ENCODE results near the gene RPL41.
A peak's percentile ranks its signal among the peaks of the same experiment; 100 is the strongest.
"Not testable (repeated sequence)": the region's sequence is repeated elsewhere in the genome, so short reads cannot be mapped to it uniquely, and the experiment has no call there.

RPL41 gene

GRCh38 chr12:56146492-56147460, 30.3 kb downstream of the RPL41 start:
- intact Hi-C loops (cut with DNase I): no loop called here
- no peak for DNase-seq

GRCh38 chr12:56150563-56150962, 34.1 kb downstream of the RPL41 start:
- intact Hi-C loops (cut with DNase I): loop anchor here (5.0 kb wide), 1 partner anchor 33 kb away; the partner anchor contains the start of genes RPL41 and ZC3H10
- DNase-seq: no peak

GRCh38 chr12:56151672-56152131, 35.3 kb downstream of the RPL41 start:
- intact Hi-C loops (cut with DNase I): loop anchor here (5.0 kb wide), 1 partner anchor 34 kb away; the partner anchor contains the start of genes RPL41 and ZC3H10

GRCh38 chr12:56152132-56152755, 35.8 kb downstream of the RPL41 start, which contains the start of gene MYL6B:
Gene MYL6B (plus strand): TSS chr12:56152587. CDS start chr12:56153919, 1,332 bp downstream.
- intact Hi-C loops (cut with DNase I): loop anchor here (5.0 kb wide), 1 partner anchor 35 kb away; the partner anchor contains the start of genes RPL41 and ZC3H10
- peak; percentile 87 to 98 (median 94) for DNase-seq

More at GRCh38 chr12:56151672-56152131, 35.3 kb downstream of the RPL41 start:
- peak in 41 of 42 donors; percentile 15 to 74 (median 52) for DNase-seq

GRCh38 chr12:56152756-56153677, 36.6 kb downstream of the RPL41 start:
- intact Hi-C loops (cut with DNase I): loop anchor here (5.0 kb wide), 1 partner anchor 36 kb away; the partner anchor contains the start of genes RPL41 and ZC3H10
- peak in 4 of 42 donors; percentile 20 to 39 (median 34) for DNase-seq

GRCh38 chr12:56153678-56154065, 37.2 kb downstream of the RPL41 start:
- intact Hi-C loops (cut with DNase I): loop anchor here (5.0 kb wide), 1 partner anchor 36 kb away; the partner anchor contains the start of genes RPL41 and ZC3H10
- DNase-seq: no peak

- no peak for DNase-seq
- intact Hi-C loops (cut with DNase I): loop anchor here (5.0 kb wide), 1 partner anchor 37 kb away; the partner anchor contains the start of genes RPL41 and ZC3H10
These were observed 37.9 kb downstream of the RPL41 start for GRCh38 chr12:56154246-56154771.

GRCh38 chr12:56154818-56155217, 38.4 kb downstream of the RPL41 start:
- intact Hi-C loops (cut with DNase I): loop anchor here (5.0 kb wide), 1 partner anchor 38 kb away; the partner anchor contains the start of genes RPL41 and ZC3H10
- DNase-seq: no peak

- intact Hi-C loops (cut with DNase I): no loop called here
- no peak for DNase-seq
These were observed 38.9 kb downstream of the RPL41 start for GRCh38 chr12:56155256-56155845.

- DNase-seq; intact Hi-C loops (cut with DNase I): not testable (repeated sequence)
These were observed 40.2 kb downstream of the RPL41 start for GRCh38 chr12:56156464-56157200.

- intact Hi-C loops (cut with DNase I): no loop called here
- DNase-seq: peak; percentile 37 to 86 (median 65)
These were observed 41.0 kb downstream of the RPL41 start for GRCh38 chr12:56157201-56158028.

- intact Hi-C loops (cut with DNase I): no loop called here
- DNase-seq: peak; percentile 91 to 100 (median 98)
These were observed 41.8 kb downstream of the RPL41 start, which contains the start of gene MYL6 for GRCh38 chr12:56158029-56158925. Gene MYL6 (plus strand): TSS chr12:56158359. CDS start chr12:56158402, 43 bp downstream.

GRCh38 chr12:56158926-56159461, 42.6 kb downstream of the RPL41 start:
- intact Hi-C loops (cut with DNase I): no loop called here
- DNase-seq: peak; percentile 23 to 77 (median 52)

- DNase-seq: peak in 2 of 42 donors; percentile 14 to 32
- intact Hi-C loops (cut with DNase I): no loop called here
These were observed 43.2 kb downstream of the RPL41 start for GRCh38 chr12:56159482-56160192.
